ENCODE measurements around the gene KIRREL3.

- TF ChIP-seq CTCF (conservative IDR thresholded peaks at IDR 0.05; ENCODE audit: low read depth, low read length) (no peak), EZH2phosphoT487 (IDR thresholded peaks at IDR 0.05; ENCODE audit: borderline replicate concordance, low read length) (no peak), EZH2 (IDR thresholded peaks at IDR 0.05; ENCODE audit: low read length, unreplicated experiment) (no peak)
Observed at GRCh38 chr11:126702165-126702720, 298.3 kb downstream of the KIRREL3 start.

All from PC-3 (cell line).